Activated effector memory CD4-positive, alpha-beta T cell treated with anti-CD3 and anti-CD28 coated beads, Interleukin-2, amount 50 U/mL, for 16 hours (primary cell): Measurements from ENCODE around the gene ZNF358.
"Not testable (repeated sequence)": the region's sequence is repeated elsewhere in the genome, so short reads cannot be mapped to it uniquely, and the experiment has no call there.

ENCODE experiments used
- DNase-seq: peaks from one replicate; pipeline ENCODE4 v3.0.0-alpha.2; 2020

The ZNF358 gene

DNA sequence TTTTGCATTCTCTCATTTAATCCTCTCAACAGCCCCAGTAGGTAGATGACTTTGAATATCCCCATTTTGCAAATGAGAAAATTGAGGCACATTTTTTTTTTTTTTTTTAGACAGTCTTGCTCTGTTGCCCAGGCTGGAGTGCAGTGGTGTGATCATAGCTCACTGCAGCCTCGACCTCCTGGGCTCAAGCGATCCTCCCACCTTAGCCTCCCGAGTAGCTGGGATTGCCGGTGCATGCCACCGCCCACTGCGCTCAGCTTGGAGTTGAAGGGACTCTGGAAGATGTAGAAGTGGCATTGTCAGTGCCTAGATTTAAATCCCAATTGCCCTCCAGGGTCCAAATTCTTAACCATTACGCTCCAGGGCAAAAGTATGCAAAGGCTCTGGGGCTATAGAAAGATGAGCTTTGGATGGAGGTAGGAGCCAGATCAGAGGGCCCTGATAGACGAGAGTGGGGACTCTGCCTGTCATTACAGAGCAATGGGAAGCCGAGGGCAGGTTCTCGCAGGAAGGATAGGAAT is 5.7 kb downstream of the ZNF358 start:
- DNase-seq = no peak

DNA sequence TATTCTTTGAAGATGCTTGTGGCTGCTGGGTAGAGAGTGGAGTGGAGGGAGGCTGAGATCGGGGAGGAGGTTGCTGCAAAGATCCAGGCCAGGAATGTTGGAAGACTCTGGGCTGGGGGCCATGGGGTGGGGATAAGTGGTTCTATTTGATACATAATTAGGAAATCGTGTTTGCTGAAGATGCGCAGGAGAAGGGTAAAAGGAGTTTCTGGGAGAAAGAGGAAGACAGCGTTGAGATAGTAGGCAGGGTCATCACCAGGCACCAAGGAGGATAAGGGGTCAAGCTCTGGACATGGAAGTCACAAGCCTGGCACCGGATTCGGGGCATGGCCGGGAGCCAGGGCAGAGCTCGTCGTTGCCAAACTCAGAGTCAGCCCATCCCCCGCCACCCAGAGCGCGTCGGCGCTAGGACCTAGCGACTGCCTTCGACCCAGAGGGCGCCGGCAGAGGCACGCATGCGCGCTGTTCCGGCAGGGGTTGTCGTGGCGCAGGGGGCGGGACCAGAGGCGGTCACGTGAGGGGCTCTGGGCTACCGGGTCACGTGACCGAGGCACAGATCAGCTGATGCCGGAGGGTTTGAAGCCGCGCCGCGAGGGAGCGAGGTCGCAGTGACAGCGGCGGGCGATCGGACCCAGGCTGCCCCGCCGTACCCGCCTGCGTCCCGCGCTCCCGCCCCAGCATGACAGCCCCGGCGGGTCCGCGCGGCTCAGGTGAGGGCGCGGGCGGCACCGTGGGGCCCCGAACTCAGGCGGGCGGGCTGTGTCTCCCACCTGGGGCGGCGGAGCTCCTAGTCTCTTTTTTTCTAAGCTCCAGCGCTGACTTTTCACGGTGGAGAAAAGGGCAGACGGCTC is 6.4 kb downstream of the ZNF358 start, which contains the start of gene MCOLN1:
TSS of gene MCOLN1 (plus strand) at position 553 of the 851 bp plus-strand sequence. CDS start at position 680, 127 bp downstream.
- peak; percentile 100 for DNase-seq

DNA sequence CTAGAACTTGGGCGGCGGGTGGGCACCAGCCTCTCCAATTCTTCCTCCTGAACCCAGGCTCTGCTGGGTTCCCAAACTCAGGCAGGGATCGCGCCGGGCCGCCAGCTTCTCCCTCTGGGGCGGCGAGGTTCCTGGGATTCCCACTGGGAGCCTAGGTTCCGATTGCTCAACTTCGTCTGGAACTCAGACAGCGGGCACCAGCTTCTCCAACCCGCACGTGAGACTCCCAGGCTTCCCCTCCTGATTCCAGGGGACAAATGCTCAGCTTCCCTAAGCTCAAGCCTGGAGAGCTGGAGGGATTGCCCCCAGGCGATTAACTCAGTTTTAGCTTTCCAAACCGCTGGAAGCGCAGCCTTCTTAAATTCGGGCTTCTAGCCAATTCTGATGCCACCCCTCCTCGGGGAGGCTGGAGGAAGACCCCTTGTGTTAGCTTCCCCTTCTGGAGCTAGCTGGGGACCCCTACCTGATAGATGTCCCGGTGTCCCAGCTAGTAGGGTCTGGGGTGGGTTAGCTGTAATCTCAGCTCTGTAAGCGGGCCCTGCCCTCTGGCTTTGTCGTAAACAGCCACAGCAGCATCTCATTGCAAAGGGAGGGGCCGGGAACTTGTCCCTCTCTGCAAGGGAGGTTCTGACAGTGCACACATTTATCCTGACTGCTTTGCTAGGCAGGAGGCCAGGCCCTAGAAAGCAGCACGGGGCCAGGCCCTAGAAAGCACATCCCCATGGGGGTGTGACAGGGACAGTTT is 7.2 kb downstream of the ZNF358 start:
- DNase-seq = no peak

DNA sequence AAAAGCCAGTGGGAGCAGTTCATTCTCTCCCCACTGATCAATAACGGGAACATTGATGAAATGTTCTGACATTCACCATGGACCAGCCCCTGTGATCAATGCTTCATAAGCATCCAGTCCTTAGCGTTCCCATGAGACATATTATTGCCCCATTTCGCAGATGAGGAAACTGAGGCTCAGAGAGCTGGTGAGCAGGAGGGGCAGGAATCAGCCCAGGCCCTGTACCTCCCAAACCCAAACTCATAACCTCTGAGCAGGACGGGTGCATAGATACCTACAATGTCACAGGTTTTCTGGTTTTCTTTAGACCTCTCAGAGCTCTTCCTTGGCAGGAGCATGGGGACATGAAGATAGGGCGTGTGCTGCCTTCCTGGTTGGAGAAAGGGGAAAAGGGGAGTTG is 8.6 kb downstream of the ZNF358 start:
- no peak for DNase-seq

DNA sequence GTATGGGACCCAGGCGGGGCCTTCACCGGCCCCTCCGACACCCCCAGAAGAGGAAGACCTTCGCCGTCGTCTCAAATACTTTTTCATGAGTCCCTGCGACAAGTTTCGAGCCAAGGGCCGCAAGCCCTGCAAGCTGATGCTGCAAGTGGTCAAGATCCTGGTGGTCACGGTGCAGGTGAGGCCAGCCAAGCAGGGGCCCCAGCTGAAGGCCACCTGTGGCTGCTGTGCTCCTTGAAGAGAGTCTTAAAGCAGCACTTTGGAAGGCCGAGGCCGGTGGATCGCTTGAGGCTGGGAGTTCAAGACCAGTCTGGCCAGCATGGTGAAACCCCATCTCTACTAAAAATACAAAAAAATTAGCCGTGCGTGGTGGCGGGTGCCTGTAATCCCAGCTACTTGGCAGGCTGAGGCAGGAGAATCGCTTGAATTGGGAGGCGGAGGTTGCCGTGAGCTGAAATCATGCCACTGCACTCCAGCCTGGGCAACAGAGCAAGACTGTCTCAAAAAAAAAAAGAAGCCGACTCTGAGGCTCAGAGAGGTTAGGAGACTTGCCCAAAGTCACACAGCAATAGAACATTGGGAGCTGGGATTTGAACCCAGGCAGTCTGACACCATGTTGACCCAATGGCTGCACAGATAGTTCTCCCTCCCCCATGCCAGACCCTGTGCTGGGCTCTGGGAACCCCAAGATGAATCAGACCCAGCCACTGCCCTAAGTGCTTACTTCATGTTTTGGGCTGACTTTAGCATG is 9.3 kb downstream of the ZNF358 start:
- DNase-seq = no peak

DNA sequence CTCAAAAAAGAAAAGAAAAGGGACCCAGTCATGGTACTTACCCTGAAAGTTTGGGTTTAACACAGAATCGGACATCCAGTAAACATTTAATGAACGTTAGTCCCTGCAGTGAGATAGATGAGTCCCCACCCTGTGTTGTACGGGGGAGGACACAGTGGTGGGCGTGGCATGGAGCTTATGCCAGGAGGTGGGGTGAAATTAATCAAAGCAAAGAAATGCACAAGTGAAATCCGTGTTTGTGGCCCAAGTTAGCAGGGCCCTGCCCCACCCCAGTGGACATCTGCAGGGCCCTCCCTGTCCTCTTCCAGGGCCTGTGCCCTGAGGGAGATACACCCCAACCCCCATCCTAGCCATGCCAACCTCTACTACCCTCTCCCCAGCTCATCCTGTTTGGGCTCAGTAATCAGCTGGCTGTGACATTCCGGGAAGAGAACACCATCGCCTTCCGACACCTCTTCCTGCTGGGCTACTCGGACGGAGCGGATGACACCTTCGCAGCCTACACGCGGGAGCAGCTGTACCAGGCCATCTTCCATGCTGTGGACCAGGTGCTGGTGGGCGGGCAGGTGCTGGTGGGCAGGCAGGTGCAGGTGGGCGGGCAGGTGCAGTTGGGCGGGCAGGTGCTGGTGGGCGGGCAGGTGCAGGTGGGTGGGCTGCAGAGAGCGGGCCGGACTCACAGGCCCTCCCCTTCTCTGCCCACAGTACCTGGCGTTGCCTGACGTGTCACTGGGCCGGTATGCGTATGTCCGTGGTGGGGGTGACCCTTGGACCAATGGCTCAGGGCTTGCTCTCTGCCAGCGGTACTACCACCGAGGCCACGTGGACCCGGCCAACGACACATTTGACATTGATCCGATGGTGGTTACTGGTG is 10.4 kb downstream of the ZNF358 start:
- no peak for DNase-seq

DNA sequence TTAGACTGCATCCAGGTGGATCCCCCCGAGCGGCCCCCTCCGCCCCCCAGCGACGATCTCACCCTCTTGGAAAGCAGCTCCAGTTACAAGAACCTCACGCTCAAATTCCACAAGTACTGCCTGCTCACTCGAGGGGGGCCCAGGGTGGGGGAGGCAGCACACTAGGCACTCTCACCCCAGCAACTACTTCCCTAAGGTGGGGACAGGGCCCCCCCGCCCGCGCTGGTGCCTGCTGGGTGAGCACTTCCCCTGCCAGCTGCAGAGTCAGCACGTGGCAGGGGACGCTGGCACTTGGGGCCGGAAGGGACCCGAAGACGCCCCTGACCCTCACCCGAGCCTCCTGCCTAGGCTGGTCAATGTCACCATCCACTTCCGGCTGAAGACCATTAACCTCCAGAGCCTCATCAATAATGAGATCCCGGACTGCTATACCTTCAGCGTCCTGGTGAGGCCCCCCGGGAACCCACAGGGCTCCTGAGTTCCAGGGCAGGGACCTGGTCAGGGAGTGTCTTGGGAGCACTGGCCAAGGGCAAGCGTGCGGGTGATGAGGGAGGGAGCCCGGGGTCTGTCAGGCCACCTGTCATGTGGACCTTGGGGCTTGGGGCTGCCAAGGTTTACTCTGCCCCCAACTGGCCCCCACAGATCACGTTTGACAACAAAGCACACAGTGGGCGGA is 11.8 kb downstream of the ZNF358 start:
- DNase-seq = no peak

DNA sequence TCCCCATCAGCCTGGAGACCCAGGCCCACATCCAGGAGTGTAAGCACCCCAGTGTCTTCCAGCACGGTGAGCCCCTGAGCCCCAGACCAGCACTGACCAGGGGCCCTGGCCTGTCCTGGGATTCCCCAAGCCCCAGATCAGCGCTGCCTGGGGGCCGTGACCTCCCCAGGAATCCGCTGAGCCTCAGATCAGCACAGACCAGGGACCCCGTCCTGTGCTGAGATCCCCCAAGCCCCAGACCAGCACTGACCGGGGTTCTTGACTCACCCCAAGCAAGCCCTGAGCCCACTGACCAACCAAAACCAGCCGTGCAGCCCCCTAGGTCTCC is 12.3 kb downstream of the ZNF358 start:
- DNase-seq = no peak

DNA sequence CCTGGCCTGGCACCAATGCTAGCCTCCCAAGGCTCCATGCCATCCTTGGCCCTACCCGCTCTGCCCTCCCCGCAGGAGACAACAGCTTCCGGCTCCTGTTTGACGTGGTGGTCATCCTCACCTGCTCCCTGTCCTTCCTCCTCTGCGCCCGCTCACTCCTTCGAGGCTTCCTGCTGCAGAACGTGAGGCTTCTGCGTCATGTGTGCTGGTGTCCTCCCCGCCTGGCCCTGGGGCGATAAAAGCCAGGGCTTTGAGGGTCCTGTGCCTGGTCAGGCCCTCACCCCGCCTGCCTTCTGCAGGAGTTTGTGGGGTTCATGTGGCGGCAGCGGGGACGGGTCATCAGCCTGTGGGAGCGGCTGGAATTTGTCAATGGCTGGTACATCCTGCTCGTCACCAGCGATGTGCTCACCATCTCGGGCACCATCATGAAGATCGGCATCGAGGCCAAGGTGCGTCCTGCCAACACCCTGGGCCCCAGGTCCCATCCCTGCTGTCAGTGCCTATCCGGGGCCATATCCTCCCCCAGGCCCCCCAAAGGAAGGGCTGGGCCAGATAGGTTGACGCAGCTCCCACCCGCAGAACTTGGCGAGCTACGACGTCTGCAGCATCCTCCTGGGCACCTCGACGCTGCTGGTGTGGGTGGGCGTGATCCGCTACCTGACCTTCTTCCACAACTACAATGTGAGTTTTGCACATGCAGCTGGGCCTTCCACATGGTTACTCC is 12.8 kb downstream of the ZNF358 start:
- no peak for DNase-seq

DNA sequence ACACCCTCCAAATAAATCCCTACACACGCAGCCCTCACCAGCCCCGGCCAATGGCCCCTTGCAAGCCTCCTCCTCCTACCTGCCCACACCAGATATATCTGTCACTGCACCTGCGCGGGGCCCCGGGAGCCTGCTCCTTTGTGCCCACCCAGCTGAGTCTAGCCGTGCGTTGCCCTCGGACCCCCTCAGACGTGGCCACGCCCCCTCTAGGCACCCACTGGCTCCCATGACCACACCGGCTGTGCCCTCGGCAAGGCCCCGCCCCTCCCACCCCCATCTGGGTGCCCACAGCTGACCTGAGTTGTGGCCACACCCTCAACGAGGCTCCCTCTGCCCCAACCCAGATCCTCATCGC is 13.3 kb downstream of the ZNF358 start:
- DNase-seq = no peak

DNA sequence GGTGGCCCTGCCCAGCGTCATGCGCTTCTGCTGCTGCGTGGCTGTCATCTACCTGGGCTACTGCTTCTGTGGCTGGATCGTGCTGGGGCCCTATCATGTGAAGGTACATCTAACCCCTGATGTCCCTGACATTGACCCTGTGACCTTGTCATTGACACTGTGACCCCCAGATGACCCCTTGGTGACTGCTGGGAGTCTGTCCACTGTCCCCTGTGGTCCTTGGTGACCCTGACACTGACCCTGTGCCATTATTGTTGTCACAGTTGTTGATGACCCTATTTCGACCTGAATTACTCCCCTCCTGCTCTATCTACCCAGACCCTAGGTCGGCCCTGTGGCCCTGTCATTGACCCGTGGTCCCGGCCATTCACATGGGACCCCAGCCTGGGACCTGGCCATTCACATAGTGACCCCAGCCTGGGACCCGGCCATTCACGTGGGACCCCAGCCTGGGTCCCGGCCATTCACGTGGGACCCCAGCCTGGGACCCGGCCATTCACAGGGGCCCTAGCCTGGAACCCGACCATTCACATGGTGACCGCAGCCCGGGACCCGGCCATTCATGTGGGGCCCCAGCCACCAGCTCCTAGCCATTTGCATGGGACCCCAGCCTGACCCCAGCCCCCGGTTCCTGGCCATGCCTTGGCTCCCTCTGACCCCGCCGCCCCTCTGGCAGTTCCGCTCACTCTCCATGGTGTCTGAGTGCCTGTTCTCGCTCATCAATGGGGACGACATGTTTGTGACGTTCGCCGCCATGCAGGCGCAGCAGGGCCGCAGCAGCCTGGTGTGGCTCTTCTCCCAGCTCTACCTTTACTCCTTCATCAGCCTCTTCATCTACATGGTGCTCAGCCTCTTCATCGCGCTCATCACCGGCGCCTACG is 13.9 kb downstream of the ZNF358 start:
- DNase-seq = no peak

DNA sequence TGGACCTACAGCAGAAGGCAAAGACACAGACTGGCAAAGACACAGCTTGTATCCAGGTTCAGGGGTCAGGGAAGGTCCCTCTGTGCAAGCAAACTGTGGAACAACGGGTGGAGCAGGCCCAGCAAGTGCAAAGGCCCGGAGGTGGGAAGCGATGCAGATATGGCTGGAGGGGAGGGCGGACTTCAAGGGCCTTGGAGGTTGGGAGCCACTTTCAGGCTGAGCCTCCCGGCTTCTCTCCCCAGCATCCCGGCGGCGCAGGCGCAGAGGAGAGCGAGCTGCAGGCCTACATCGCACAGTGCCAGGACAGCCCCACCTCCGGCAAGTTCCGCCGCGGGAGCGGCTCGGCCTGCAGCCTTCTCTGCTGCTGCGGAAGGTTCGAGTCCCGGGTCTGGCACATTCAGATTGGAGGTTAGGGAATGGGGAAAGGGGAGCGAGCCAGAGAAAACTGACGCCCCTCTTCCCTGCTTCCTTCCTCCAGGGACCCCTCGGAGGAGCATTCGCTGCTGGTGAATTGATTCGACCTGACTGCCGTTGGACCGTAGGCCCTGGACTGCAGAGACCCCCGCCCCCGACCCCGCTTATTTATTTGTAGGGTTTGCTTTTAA is 17.5 kb downstream of the ZNF358 start:
- DNase-seq = no peak

DNA sequence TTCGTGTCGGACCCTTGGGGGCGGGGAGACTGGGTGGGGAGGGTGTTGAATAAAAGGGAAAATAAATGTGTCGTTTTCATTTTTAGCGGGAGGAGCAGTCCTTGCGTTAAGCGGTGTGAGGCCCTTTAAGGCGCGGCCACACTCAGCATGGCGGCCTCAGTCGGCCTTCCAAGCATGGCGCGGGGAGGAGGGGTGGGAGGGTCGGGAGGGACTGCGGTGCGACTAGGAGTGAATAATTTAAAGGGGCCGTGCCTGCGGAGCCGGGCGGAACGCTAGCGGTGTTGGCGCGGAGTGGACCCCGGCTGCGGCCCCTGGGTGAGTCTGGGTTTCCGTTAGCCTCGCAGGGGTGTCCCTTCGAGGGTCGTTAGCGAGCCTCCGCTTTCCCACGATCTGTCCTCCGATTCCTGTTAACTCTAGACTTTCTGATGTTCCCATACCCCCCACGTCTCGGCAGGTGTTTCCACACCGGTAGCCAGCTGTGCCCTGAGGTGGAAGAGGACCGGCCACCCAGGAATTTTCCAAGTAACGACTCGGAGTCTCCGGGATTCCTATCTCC is 18.1 kb downstream of the ZNF358 start:
- peak; percentile 96 for DNase-seq

DNA sequence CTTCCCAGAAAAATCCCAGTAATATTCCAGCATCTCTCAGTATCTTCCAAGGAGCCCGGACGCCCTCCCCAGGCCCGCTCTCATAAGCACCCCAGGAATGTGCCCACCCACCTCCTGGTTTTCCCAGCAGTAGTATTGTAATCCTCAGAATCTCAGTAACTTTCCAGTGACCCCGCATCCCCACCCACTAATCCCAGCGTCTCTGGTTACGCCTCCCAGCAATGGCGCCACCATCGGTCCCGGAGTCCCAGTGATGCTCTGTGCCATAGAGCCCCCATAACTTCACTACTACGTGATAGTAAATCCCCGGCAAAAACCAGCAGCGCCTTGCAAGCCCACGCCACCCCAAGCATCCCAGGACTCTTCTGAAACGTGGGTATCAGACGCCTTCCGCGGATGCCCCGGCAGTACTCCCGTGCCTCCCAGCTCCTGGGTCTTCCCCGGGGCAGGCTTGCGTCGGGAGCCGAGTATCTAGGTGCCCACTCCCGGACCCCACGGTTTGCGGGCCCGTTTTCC is 18.7 kb downstream of the ZNF358 start:
- peak; percentile 80 for DNase-seq

DNA sequence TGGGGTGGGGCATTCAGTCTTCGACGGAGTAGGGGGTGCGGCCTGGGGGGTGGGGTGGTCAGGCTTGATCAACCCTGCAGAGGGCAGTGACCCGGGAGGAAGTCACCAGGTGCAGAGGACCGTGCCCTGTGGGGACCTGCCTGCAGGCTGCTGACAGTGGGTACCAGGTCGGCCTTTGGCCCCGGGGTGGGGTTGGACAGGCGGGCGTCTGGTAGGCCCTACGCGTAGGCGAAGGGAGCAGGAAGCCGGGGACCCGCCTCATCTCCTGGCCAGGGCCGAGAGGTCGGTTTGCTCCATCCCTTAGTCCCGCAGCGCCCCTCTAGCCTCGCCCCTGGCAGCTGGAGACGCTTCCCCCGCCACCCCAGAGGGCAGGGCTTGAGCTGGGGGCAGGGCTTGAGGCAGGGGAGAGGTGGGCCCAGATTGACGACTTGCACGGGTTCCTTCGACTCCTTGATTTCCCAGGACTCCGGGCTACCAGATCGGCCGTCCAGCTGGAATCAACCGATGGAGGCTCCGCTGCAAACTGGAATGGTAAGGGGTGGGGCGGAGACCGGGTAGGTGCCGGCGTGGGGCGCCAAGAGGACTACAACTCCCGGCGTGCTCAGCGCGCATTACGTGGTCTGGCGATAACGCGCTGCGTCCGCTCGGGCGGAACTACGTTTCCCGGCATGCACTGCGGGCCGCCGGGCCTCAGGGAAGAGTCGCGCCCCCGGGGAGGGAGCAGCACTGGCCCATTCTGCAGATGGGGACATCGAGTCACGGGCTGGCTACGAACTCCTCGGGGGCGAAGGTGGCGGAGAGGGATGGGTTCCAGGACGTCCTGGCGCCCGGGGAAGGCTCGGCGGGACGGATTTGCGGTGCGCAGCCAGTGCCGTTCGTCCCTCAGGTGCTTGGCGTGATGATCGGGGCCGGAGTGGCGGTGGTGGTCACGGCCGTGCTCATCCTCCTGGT is 19.4 kb downstream of the ZNF358 start, which contains the start of gene PNPLA6:
TSS of gene PNPLA6 (plus strand) at position 671 of the 951 bp plus-strand sequence. CDS start at position 743, 72 bp downstream.
- DNase-seq = peak; percentile 99

DNA sequence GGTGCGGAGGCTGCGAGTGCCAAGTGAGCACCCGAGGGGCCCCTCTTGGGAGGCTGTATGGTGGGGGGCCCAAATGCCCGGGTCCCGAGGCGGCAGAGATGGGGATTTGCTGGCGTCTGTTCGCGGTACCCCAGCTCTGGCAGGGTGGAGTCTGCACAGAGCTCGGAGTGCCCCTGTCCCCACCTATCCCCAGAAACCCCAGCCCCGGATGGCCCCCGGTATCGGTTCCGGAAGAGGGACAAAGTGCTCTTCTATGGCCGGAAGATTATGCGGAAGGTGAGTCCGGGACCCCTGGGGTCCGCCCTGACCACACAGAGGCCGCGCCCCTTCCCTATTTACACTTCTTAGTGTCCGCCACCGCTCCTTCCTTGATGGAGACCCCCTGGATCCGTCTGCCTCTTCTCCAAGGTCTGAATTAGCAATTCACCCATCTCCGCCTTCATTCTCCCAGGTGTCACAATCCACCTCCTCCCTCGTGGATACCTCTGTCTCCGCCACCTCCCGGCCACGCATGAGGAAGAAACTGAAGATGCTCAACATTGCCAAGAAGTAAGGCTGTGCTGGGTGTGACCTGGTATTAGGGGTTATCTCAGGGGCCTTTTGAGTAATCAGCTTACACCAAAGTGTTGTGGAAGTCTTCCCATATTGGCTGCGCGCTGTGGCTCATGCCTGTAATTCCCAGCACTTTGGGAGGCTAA is 20.2 kb downstream of the ZNF358 start:
- no peak for DNase-seq

DNA sequence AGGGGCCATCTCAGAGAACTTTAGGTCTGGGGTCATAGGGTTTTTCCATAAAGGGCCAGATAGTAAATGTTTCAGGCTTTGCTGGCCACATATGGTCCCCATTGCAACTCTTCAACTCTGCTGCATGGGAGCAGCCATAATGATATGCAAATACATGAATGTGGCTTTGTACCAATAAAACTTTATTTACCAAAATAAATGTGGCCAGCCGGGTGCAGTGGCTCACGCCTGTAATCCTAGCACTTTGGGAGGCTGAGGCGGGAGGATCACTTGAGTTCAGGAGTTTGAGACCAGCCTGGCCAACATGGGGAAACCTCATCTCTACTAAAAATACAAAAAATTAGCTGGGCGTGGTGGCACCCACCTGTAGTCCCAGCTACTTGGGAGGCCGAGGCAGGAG is 23.1 kb downstream of the ZNF358 start:
- not testable (repeated sequence) for DNase-seq
